AG04450 (cell line): ENCODE measurements around the gene SKOR2. TPM values are rescaled to one million over a fixed set of nuclear protein-coding genes. Genes with fewer than 3 reads are reported as not detected.
"Not testable (repeated sequence)": the region's sequence is repeated elsewhere in the genome, so short reads cannot be mapped to it uniquely, and the experiment has no call there.

Source experiments
- CTCF ChIA-PET: fragments of 300-600, 350-600 bp; formaldehyde crosslinking; extraction: SDS; loops from one replicate; lab custom pipeline; 2022; ENCODE audit warnings: antibody characterized with exemption, inconsistent platforms; lab: Charles Lee
- POLR2A ChIA-PET: fragments of 350-600 bp; formaldehyde crosslinking; extraction: SDS; loops from one replicate; lab custom pipeline; 2021; ENCODE audit warnings: antibody characterized with exemption, inconsistent platforms; lab: Yijun Ruan, JAX
- DNase-seq: peaks from one replicate; pipeline ENCODE4 v3.0.0-alpha.2; 2011; ENCODE audit warnings: low read depth, low spot score
- H3K27ac ChIP-seq: one replicate; pipeline ENCODE4 v1.5.1; 2012; ENCODE audit warnings: low read depth, low read length, control low read depth
- H3K27me3 ChIP-seq: one replicate; pipeline ENCODE4 v1.6.0; 2012; ENCODE audit warnings: low read length; ENCODE audit not compliant: control insufficient read depth, insufficient read depth
- H3K4me3 ChIP-seq: 2 replicates; pipeline ENCODE4 v1.5.1; 2011; ENCODE audit warnings: mild to moderate bottlenecking, low read depth, low read length, control low read depth
- H3K9me3 ChIP-seq: 2 replicates; pipeline ENCODE4 v1.5.1; 2012; ENCODE audit warnings: low read length; ENCODE audit not compliant: control insufficient read depth, insufficient read depth
- polyA plus RNA-seq: library from polyadenylated mRNA; depleted of rRNA; stranded (reverse); fragments of >200 nt; gene quantifications from 2 replicates; pipeline ENCODE4 v1.2.3, GENCODE V29; 2011
- TF ChIP-seq, protein P1 (sequence below): IDR thresholded peaks from 2 replicates; pipeline ENCODE4 v1.5.1; 2011; ENCODE audit warnings: low read depth, low read length, control low read depth, inconsistent platforms

The SKOR2 gene
- polyA plus RNA-seq, 1 experiment = not detected

- DNase-seq = no peak
- Histone ChIP-seq H3K27me3 (peaks cover 3% of the 10 kb centered on the region), H3K9me3 (no peaks in the 10 kb centered on the region), H3K4me3 (no peak overlapping the region), H3K27ac (no peak overlapping the region)
- TF ChIP-seq, protein P1, sequence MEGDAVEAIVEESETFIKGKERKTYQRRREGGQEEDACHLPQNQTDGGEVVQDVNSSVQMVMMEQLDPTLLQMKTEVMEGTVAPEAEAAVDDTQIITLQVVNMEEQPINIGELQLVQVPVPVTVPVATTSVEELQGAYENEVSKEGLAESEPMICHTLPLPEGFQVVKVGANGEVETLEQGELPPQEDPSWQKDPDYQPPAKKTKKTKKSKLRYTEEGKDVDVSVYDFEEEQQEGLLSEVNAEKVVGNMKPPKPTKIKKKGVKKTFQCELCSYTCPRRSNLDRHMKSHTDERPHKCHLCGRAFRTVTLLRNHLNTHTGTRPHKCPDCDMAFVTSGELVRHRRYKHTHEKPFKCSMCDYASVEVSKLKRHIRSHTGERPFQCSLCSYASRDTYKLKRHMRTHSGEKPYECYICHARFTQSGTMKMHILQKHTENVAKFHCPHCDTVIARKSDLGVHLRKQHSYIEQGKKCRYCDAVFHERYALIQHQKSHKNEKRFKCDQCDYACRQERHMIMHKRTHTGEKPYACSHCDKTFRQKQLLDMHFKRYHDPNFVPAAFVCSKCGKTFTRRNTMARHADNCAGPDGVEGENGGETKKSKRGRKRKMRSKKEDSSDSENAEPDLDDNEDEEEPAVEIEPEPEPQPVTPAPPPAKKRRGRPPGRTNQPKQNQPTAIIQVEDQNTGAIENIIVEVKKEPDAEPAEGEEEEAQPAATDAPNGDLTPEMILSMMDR = no peak
- ChIA-PET POLR2A (no interaction called here), CTCF (interaction anchor here (0.8 to 4.4 kb wide), 17 partner anchors 8 to 567 kb away, joined by 3 to 114 read pairs (median 8); no protein-coding TSS in a partner anchor)
Measured at GRCh38 chr18:47203626-47204464, 47.6 kb downstream of the SKOR2 start.

DNA sequence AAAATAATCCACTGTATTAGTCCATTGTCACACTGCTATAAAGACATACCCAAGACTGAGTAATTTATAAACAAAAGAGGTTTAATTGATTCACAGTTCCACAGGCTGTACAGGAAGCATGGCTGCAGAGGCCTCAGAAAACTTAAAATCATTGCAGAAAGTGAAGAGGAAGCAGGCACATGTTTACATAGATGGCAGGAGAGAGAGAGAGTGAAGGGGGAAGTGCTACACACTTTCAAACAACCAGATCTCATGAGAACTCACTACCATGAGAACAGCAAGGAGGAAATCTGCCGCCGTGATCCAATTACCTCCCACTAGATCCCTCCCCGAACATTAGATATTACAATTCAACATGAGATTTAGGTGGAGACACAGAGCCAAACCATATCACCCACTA lies 55.5 kb downstream of the SKOR2 start:
- DNase-seq = not testable (repeated sequence)

DNA sequence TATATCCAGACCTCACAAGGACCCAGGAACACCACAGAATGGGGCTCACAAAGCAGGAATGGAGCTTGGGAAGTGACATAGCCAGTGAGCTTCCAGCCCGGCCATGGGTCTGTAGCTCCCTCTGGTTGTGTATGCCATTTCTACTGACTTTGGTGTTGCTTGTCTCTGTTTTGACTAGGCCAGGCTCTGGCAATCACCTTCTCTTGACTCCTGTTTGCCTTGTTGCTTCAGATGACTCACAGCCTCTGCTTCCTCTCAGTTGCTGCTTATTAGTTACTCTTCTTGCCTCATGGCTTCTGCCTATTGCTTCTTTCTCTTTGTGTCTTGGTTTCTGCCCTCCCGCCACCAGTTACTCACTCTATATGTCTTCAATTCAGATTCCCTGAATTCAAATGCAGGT lies 59.5 kb downstream of the SKOR2 start:
- CTCF ChIA-PET = no interaction called here
- POLR2A ChIA-PET = no interaction called here
- Histone ChIP-seq H3K4me3 (no peak overlapping the region), H3K27ac (no peak overlapping the region), H3K27me3 (peaks cover 5% of the 10 kb centered on the region), H3K9me3 (no peaks in the 10 kb centered on the region)
- TF ChIP-seq, protein P1 = no peak
- DNase-seq = no peak

More for the DNA sequence above, 55.5 kb downstream of the SKOR2 start:
- CTCF ChIA-PET = interaction anchor here (2.4 kb wide), 1 partner anchor 9 kb away, joined by 6 read pairs; no protein-coding TSS in a partner anchor
- H3K9me3 ChIP-seq, POLR2A ChIA-PET, H3K4me3 ChIP-seq, H3K27ac ChIP-seq, H3K27me3 ChIP-seq: not testable (repeated sequence)

- H3K27ac ChIP-seq = no peak overlapping the region
- POLR2A ChIA-PET = no interaction called here
- no peaks in the 10 kb centered on the region for H3K9me3 ChIP-seq
- CTCF ChIA-PET = interaction anchor here (5.6 kb wide), 1 partner anchor 17 kb away, joined by 27 read pairs; no protein-coding TSS in a partner anchor
- H3K4me3 ChIP-seq = no peak overlapping the region
- DNase-seq = no peak
- H3K27me3 ChIP-seq = peaks cover 2% of the 10 kb centered on the region
- TF ChIP-seq, protein P1 = no peak
Measured at GRCh38 chr18:47187721-47188120, 63.7 kb downstream of the SKOR2 start.

DNA sequence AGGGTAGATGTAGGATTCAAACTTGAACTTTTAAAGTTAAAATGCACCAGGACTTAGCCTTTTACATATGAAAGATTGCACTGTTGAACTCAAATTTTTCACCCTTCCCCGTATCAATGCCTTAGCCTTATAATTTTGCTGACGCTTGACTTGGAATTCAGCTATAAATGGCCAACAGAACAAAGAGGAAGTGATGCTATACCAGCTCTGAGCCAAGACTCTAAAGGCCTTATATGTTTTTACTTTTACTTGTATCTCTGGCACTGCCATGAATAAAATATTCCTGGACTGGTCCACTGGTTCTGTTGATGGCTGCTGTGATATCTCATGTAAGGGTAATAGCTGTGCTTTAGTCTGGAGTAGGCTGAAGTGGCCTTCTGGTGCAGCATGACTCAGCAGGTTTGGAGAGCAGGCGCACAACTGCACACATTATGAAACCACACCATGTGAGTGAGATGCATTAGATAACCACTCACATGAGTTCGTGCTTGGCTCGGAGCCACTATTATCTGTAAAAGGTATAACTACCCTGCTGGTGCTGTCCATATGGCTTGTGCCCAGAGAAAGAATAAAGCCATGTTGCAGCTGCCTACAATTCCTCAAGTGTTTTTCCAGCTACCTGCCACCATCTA lies 66.9 kb downstream of the SKOR2 start:
- TF ChIP-seq, protein P1 = no peak
- no peak overlapping the region for H3K4me3 ChIP-seq
- POLR2A ChIA-PET = no interaction called here
- H3K9me3 ChIP-seq = no peaks in the 10 kb centered on the region
- no peak overlapping the region for H3K27ac ChIP-seq
- peaks cover 2% of the 10 kb centered on the region for H3K27me3 ChIP-seq
- DNase-seq = no peak
- CTCF ChIA-PET = interaction anchor here (1.1 to 1.4 kb wide), 2 partner anchors 20 to 85 kb away, joined by 3 to 5 read pairs; no protein-coding TSS in a partner anchor

DNA sequence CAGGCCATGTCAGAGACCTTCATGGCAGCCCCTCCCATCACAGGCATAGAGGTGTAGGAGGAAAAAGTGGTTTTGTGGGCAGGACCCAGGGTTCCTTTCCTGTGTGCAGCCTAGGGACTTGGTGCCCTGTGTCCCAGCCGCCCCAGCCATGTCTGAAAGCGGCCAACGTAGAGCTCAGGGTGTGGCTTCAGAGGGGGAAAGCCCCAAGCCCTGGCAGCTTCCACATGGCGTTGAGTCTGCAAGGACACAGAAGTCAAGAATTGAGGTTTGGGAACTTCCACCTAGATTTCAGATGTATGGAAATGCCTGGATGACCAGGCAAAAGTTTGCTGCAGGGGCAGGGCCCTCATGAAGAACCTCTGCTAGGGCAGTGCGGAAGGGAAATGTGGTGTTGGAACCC lies 69.3 kb downstream of the SKOR2 start:
- H3K27ac ChIP-seq, H3K27me3 ChIP-seq, H3K4me3 ChIP-seq, CTCF ChIA-PET, POLR2A ChIA-PET, H3K9me3 ChIP-seq, DNase-seq: not testable (repeated sequence)
